Neuronal stem cell (in vitro differentiated cells): ENCODE data around the gene SPZ1. TPM values are rescaled to one million over a fixed set of nuclear protein-coding genes. Genes with fewer than 3 reads are reported as not detected.
A peak's percentile ranks its signal among the peaks of the same experiment; 100 is the strongest.
"Not testable (repeated sequence)": the region's sequence is repeated elsewhere in the genome, so short reads cannot be mapped to it uniquely, and the experiment has no call there.

ENCODE experiments used
- DNase-seq: peaks from one replicate; pipeline ENCODE4 v3.0.0-alpha.2; 2013; ENCODE audit warnings: low spot score
- H2AFZ ChIP-seq: one replicate; pipeline ENCODE4 v1.6.1; 2013; ENCODE audit warnings: mild to moderate bottlenecking, low read length, inconsistent platforms
- H2AK5ac ChIP-seq: 2 replicates; pipeline ENCODE4 v1.6.1; 2013; ENCODE audit warnings: low read depth, mild to moderate bottlenecking, inconsistent platforms, low read length, moderate library complexity, mixed read lengths
- H2BK120ac ChIP-seq: 2 replicates; pipeline ENCODE4 v1.6.1; 2013; ENCODE audit warnings: low read depth, mild to moderate bottlenecking, inconsistent platforms, low read length, moderate library complexity, mixed read lengths
- H2BK12ac ChIP-seq: one replicate; pipeline ENCODE4 v1.6.1; 2013; ENCODE audit warnings: low read length, inconsistent platforms
- H2BK15ac ChIP-seq: 2 replicates; pipeline ENCODE4 v1.6.1; 2013; ENCODE audit warnings: mild to moderate bottlenecking, low read length, inconsistent platforms, mixed read lengths
- H2BK5ac ChIP-seq: one replicate; pipeline ENCODE4 v1.6.1; 2013; ENCODE audit warnings: inconsistent platforms, mild to moderate bottlenecking, low read length, moderate library complexity
- H3K14ac ChIP-seq: one replicate; pipeline ENCODE4 v1.6.1; 2013; ENCODE audit warnings: low read length, inconsistent platforms
- H3K18ac ChIP-seq: 2 replicates; pipeline ENCODE4 v1.6.1; 2013; ENCODE audit warnings: low read length, inconsistent platforms
- H3K23ac ChIP-seq: 2 replicates; pipeline ENCODE4 v1.6.1; 2013; ENCODE audit warnings: low read depth, mild to moderate bottlenecking, mixed read lengths, low read length, inconsistent platforms; ENCODE audit not compliant: poor library complexity
- H3K27ac ChIP-seq: replicated peaks from 3 replicates; pipeline ENCODE4 v1.5.1; 2013; ENCODE audit warnings: low read length, inconsistent platforms
- H3K27me3 ChIP-seq, 3 experiments: 2 replicates each; pipeline ENCODE4 v1.6.1; 2013; ENCODE audit warnings: low read length in 3 of 3, mild to moderate bottlenecking in 2 of 3, inconsistent platforms in 1 of 3, low read depth in 1 of 3, mixed read lengths in 1 of 3, moderate library complexity in 1 of 3; ENCODE audit not compliant: control insufficient read depth in 3 of 3, insufficient read depth in 3 of 3
- H3K36me3 ChIP-seq, 2 donors: replicated peaks in 1 of 2; 2 replicates each; pipeline ENCODE4 v1.6.1; 2013; ENCODE audit warnings: low read length in 2 of 2; ENCODE audit not compliant: control insufficient read depth in 2 of 2, insufficient read depth in 2 of 2
- H3K4ac ChIP-seq: 2 replicates; pipeline ENCODE4 v1.6.1; 2013; ENCODE audit warnings: inconsistent platforms, mild to moderate bottlenecking, low read length, moderate library complexity
- H3K4me1 ChIP-seq, 2 donors: 1 replicate in 1 of 2; 2 replicates in 1 of 2; pipeline ENCODE4 v1.6.1; 2013; ENCODE audit warnings: low read length in 2 of 2, low read depth in 1 of 2; ENCODE audit not compliant: control insufficient read depth in 2 of 2, insufficient read depth in 1 of 2
- H3K4me2 ChIP-seq: one replicate; pipeline ENCODE4 v1.6.1; 2013; ENCODE audit warnings: mild to moderate bottlenecking, low read length, inconsistent platforms; ENCODE audit not compliant: insufficient read depth, poor library complexity, severe bottlenecking
- H3K4me3 ChIP-seq, 2 donors: 2 replicates each; pipeline ENCODE4 v1.5.1; 2013; ENCODE audit warnings: low read length in 2 of 2, mild to moderate bottlenecking in 2 of 2, inconsistent platforms in 1 of 2, moderate library complexity in 1 of 2
- H3K79me1 ChIP-seq: one replicate; pipeline ENCODE4 v1.6.1; 2013; ENCODE audit warnings: low read depth, mild to moderate bottlenecking, inconsistent platforms, low read length, moderate library complexity
- H3K9ac ChIP-seq: one replicate; pipeline ENCODE4 v1.6.1; 2013; ENCODE audit warnings: mild to moderate bottlenecking, low read depth, low read length, inconsistent platforms; ENCODE audit not compliant: poor library complexity
- H3K9me3 ChIP-seq, 2 donors: replicated peaks in 1 of 2; 2 replicates each; pipeline versions ENCODE3 to v1.6.1; 2013; ENCODE audit warnings: low read length in 2 of 2, mild to moderate bottlenecking in 2 of 2, inconsistent platforms in 1 of 2, low read depth in 1 of 2, mixed read lengths in 1 of 2, moderate library complexity in 1 of 2; ENCODE audit not compliant: control insufficient read depth in 2 of 2, insufficient read depth in 1 of 2
- H4K8ac ChIP-seq: one replicate; pipeline ENCODE4 v1.6.1; 2013; ENCODE audit warnings: low read depth, mild to moderate bottlenecking, inconsistent platforms, low read length, moderate library complexity
- H4K91ac ChIP-seq: one replicate; pipeline ENCODE4 v1.6.1; 2013; ENCODE audit warnings: low read length, low read depth, mild to moderate bottlenecking, inconsistent platforms; ENCODE audit not compliant: poor library complexity
- WGBS, 2 donors: extraction: QIAGEN DNeasy Blood & Tissue Kit; methylation state at CpG; one replicate each; pipeline ENCODE4 v1.1.7; 2013; ENCODE audit warnings: missing lambda C conversion rate in 2 of 2, mixed read lengths in 1 of 2; ENCODE audit not compliant: insufficient read length in 2 of 2, insufficient replicate concordance in 1 of 2; ENCODE audit errors: extremely low coverage in 2 of 2; 5-methylcytosine and 5-hydroxymethylcytosine counted together
- polyA plus RNA-seq, 2 experiments: library from polyadenylated mRNA; stranded (reverse); fragments of 200-250 nt; gene quantifications; one replicate each; pipeline ENCODE4 v1.2.3, GENCODE V29; 2013

The SPZ1 gene, protein sequence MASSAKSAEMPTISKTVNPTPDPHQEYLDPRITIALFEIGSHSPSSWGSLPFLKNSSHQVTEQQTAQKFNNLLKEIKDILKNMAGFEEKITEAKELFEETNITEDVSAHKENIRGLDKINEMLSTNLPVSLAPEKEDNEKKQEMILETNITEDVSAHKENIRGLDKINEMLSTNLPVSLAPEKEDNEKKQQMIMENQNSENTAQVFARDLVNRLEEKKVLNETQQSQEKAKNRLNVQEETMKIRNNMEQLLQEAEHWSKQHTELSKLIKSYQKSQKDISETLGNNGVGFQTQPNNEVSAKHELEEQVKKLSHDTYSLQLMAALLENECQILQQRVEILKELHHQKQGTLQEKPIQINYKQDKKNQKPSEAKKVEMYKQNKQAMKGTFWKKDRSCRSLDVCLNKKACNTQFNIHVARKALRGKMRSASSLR
- not detected for polyA plus RNA-seq (2013, experiment 1 of 2)
- not detected for polyA plus RNA-seq (2013, experiment 2 of 2)

DNA sequence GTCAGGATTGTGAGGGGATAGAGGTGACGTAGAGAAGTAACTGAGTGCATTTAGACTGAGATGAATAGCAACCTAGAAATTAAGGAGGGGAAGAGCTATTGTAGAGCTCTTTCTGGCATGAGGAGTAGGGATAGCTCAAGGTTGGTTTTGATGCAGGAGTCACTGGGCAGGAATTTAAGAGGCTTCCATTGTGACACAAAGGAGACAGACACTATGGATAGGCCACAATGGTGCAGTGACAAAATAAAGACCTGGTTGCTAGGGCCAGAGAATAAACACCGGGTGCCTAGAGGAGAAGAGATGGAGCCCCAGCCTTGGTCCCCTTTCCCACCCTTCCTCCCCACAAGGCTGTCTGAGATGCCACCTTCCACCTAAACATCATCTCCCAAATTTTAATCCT is at the start of gene SPZ1:
TSS of gene SPZ1 (plus strand) at position 301 of the 400 bp plus-strand sequence. CDS start 214 bp downstream, outside the sequence.
- no peak within 1 kb of the TSS for H3K4me2 ChIP-seq
- peaks cover 0 to 5% of the 10 kb centered on the region in 2 donors for H3K9me3 ChIP-seq
- peak within 1 kb of the TSS; percentile 0 for H3K14ac ChIP-seq
- no peak within 1 kb of the TSS for H3K23ac ChIP-seq
- no peaks in the 10 kb centered on the region for H3K27me3 ChIP-seq
- no peak for DNase-seq
- H2BK12ac ChIP-seq = no peak within 1 kb of the TSS
- H4K91ac ChIP-seq = no peak within 1 kb of the TSS
- H3K27ac ChIP-seq = no peak within 1 kb of the TSS
- no peak within 1 kb of the TSS for H3K9ac ChIP-seq
- H3K36me3 ChIP-seq = no peaks in the 10 kb centered on the region
- no peaks in the 10 kb centered on the region for H3K79me1 ChIP-seq
- no peak within 1 kb of the TSS for H3K4me3 ChIP-seq
- no peak within 1 kb of the TSS for H3K18ac ChIP-seq
- no peaks in the 10 kb centered on the region for H3K4me1 ChIP-seq
- H2BK5ac ChIP-seq = no peak within 1 kb of the TSS
- no peak within 1 kb of the TSS for H2BK15ac ChIP-seq
- H2BK120ac ChIP-seq = no peak within 1 kb of the TSS
- no peak within 1 kb of the TSS for H3K4ac ChIP-seq
- no CpG with 5 or more reads among the region's 2 CpGs for WGBS, 2 donors
- no peak within 1 kb of the TSS for H2AFZ ChIP-seq
- H2AK5ac ChIP-seq = no peak within 1 kb of the TSS
- no peak within 1 kb of the TSS for H4K8ac ChIP-seq

DNA sequence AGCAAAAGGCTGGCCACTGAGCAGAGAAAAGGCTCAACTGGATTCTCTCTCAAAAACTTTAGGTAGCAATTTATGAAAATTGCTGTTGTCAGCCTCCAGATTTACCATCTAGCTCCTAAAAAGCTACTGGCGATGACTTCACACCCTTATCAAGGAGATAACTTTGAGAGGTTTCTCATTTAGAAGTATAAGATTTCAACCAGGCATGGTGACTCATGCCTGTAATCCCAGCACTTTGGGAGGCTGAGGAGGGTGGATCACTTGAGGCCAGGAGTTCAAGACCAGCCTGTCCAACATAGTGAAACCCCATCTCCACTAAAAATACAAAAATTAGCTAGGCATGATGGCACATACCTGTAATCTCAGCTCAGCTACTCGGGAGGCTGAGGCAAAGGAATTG is 49.3 kb upstream of the SPZ1 start:
- WGBS, 2 donors = no CpG with 5 or more reads among the region's 2 CpGs
- H2BK5ac ChIP-seq, H3K36me3 ChIP-seq, H3K4me1 ChIP-seq, H2AFZ ChIP-seq, H2BK15ac ChIP-seq, H3K9me3 ChIP-seq, H3K27ac ChIP-seq, H3K14ac ChIP-seq, H3K4me2 ChIP-seq, H3K9ac ChIP-seq, H4K8ac ChIP-seq, H2BK120ac ChIP-seq, H3K18ac ChIP-seq, H2AK5ac ChIP-seq, H3K27me3 ChIP-seq, H2BK12ac ChIP-seq, H3K4ac ChIP-seq, H4K91ac ChIP-seq, H3K79me1 ChIP-seq, H3K23ac ChIP-seq, DNase-seq, H3K4me3 ChIP-seq: not testable (repeated sequence)

DNA sequence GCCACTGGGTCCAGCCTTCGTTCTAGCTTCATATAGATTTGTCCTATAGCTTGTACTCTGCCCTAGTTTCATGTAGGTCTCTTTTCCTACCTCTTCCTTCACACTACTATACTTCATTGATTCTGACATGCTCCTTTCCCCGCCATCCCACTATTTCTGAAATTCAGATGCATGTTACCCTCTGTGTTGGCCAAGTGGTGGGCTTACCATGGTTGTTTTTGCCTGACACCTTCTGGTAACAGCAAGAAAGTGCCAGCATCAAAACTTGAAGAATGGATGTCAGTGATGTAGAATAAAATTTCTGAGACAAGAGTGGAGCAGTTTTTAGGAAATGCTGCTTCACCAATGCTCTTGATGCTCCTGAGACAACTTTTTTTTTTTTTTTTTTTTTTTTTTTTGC is 44.5 kb upstream of the SPZ1 start:
- H2AFZ ChIP-seq = no peak overlapping the region
- H3K4me1 ChIP-seq = no peaks in the 10 kb centered on the region
- no peak overlapping the region for H2BK5ac ChIP-seq
- no peaks in the 10 kb centered on the region for H3K36me3 ChIP-seq
- no peaks in the 10 kb centered on the region for H3K9me3 ChIP-seq
- no peaks in the 10 kb centered on the region for H3K79me1 ChIP-seq
- peak overlapping the region; percentile 54 for H2AK5ac ChIP-seq
- no peak for DNase-seq
- no peak overlapping the region for H3K27ac ChIP-seq
- no peak overlapping the region for H4K8ac ChIP-seq
- no peak overlapping the region for H3K9ac ChIP-seq
- no peak overlapping the region for H3K4ac ChIP-seq
- no peak overlapping the region for H3K23ac ChIP-seq
- no peak overlapping the region for H3K4me2 ChIP-seq
- WGBS, 2 donors = no CpG with 5 or more reads among the region's 2 CpGs
- H3K27me3 ChIP-seq = no peaks in the 10 kb centered on the region
- H2BK15ac ChIP-seq = no peak overlapping the region
- no peak overlapping the region for H2BK12ac ChIP-seq
- no peak overlapping the region for H3K14ac ChIP-seq
- no peak overlapping the region for H3K4me3 ChIP-seq
- no peak overlapping the region for H4K91ac ChIP-seq
- no peak overlapping the region for H3K18ac ChIP-seq
- H2BK120ac ChIP-seq = no peak overlapping the region

DNA sequence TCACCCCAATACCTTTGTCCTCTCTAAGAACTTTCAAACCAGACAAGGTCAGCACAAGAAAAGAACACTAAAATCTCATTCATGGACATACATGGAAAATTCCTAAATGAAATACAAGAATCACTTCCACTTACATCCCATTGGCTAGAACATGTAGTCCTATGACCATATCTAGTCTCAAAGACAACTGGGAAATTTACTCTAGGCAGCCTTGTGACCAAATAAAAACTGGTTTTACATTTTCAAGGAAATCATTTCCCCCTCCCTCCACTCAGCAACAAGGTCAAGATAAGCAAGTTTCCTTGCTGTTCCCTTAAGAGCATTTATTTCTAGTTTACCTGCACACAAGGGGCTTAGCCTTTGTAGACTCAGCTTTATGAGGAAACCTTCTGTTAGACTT is 43.6 kb upstream of the SPZ1 start:
- no peak for DNase-seq
- Histone ChIP-seq H2BK12ac (no peak overlapping the region), H3K9ac (no peak overlapping the region), H3K4me1 (no peaks in the 10 kb centered on the region), H3K23ac (no peak overlapping the region), H3K27ac (no peak overlapping the region), H3K4me2 (no peak overlapping the region), H2BK15ac (no peak overlapping the region), H3K79me1 (no peaks in the 10 kb centered on the region), H3K4me3 (no peak overlapping the region), H3K18ac (no peak overlapping the region), H3K4ac (no peak overlapping the region), H3K27me3 (no peaks in the 10 kb centered on the region), H2BK120ac (no peak overlapping the region), H2AK5ac (no peak overlapping the region), H3K14ac (no peak overlapping the region), H2BK5ac (no peak overlapping the region), H3K36me3 (no peaks in the 10 kb centered on the region), H4K8ac (no peak overlapping the region), H4K91ac (no peak overlapping the region), H2AFZ (no peak overlapping the region), H3K9me3 (no peaks in the 10 kb centered on the region)
